ENCODE results near the gene PAX2. TPM values are rescaled to one million over a fixed set of nuclear protein-coding genes. Genes with fewer than 3 reads are reported as not detected.

PAX2 gene
- total and polyA plus RNA-seq, 2 of the 13 experiments (the other 11 are each of a cell fraction or from before 2014, with no cell fraction given), result not detected

DNA sequence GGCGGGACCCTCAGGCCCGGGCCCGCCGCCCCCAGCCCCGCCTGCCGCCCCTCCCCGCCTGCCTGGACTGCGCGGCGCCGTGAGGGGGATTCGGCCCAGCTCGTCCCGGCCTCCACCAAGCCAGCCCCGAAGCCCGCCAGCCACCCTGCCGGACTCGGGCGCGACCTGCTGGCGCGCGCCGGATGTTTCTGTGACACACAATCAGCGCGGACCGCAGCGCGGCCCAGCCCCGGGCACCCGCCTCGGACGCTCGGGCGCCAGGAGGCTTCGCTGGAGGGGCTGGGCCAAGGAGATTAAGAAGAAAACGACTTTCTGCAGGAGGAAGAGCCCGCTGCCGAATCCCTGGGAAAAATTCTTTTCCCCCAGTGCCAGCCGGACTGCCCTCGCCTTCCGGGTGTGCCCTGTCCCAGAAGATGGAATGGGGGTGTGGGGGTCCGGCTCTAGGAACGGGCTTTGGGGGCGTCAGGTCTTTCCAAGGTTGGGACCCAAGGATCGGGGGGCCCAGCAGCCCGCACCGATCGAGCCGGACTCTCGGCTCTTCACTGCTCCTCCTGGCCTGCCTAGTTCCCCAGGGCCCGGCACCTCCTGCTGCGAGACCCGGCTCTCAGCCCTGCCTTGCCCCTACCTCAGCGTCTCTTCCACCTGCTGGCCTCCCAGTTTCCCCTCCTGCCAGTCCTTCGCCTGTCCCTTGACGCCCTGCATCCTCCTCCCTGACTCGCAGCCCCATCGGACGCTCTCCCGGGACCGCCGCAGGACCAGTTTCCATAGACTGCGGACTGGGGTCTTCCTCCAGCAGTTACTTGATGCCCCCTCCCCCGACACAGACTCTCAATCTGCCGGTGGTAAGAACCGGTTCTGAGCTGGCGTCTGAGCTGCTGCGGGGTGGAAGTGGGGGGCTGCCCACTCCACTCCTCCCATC lies 82.7 kb downstream of the PAX2 start (continued):
- TF ChIP-seq ZNF577 (CRISPR knock-in tag; IDR thresholded peaks at IDR 0.05; ENCODE audit: borderline replicate concordance, low read depth) (no peak), BCL6 (CRISPR knock-in tag; IDR thresholded peaks at IDR 0.05) (peak; percentile 13; the same call in 1 of the 2 replicates), PHF21A (CRISPR knock-in tag; IDR thresholded peaks at IDR 0.05) (no peak), ELF1 (CRISPR knock-in tag; IDR thresholded peaks at IDR 0.05) (no peak), EEA1 (CRISPR knock-in tag; IDR thresholded peaks at IDR 0.05; ENCODE audit: borderline replicate concordance) (no peak), PHF8 (CRISPR knock-in tag; IDR thresholded peaks at IDR 0.05) (peak; percentile 40; the same call in 1 of the 2 replicates), ZBTB10 (CRISPR knock-in tag; IDR thresholded peaks at IDR 0.05; ENCODE audit: borderline replicate concordance) (no peak), ZNF354B (CRISPR knock-in tag; IDR thresholded peaks at IDR 0.05) (no peak), TMF1 (CRISPR knock-in tag; IDR thresholded peaks at IDR 0.05; ENCODE audit: low read depth) (no peak), ZNF570 (CRISPR knock-in tag; IDR thresholded peaks at IDR 0.05; ENCODE audit: borderline replicate concordance) (no peak), ZNF513 (CRISPR knock-in tag; conservative IDR thresholded peaks at IDR 0.05) (no peak), KAT7 (CRISPR knock-in tag; IDR thresholded peaks at IDR 0.05; ENCODE audit: borderline replicate concordance) (no peak), TBP (CRISPR knock-in tag; IDR thresholded peaks at IDR 0.05) (no peak), IRF1 (CRISPR knock-in tag; IDR thresholded peaks at IDR 0.05; ENCODE audit: low read depth) (no peak), HMGXB3 (CRISPR knock-in tag; IDR thresholded peaks at IDR 0.05; ENCODE audit: borderline replicate concordance) (no peak), ZNF792 (CRISPR knock-in tag; IDR thresholded peaks at IDR 0.05) (no peak)
- TF ChIP-seq, protein P1, sequence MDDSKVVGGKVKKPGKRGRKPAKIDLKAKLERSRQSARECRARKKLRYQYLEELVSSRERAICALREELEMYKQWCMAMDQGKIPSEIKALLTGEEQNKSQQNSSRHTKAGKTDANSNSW (CRISPR knock-in tag; IDR thresholded peaks at IDR 0.05; ENCODE audit: borderline replicate concordance), result no peak

Measured in HepG2 (cell line).